OCI-LY3 (cell line): ENCODE data around the gene GOLPH3.
"Not testable (repeated sequence)": the region's sequence is repeated elsewhere in the genome, so short reads cannot be mapped to it uniquely, and the experiment has no call there.

Experiments used
- EZH2phosphoT487 ChIP-seq: fragments of 200-600 bp; shearing (Covaris generic); IDR thresholded peaks from 2 replicates; pipeline ENCODE4 v1.6.1; 2018; ENCODE audit warnings: antibody characterized with exemption, mixed run types, low read depth
- TF ChIP-seq, protein P1 (sequence below): fragments of 200-600, 300-600 bp; sonication (generic); IDR thresholded peaks from 2 replicates; pipeline ENCODE4 v1.5.1; 2014; ENCODE audit warnings: antibody characterized with exemption, low read length, low read depth

DNA sequence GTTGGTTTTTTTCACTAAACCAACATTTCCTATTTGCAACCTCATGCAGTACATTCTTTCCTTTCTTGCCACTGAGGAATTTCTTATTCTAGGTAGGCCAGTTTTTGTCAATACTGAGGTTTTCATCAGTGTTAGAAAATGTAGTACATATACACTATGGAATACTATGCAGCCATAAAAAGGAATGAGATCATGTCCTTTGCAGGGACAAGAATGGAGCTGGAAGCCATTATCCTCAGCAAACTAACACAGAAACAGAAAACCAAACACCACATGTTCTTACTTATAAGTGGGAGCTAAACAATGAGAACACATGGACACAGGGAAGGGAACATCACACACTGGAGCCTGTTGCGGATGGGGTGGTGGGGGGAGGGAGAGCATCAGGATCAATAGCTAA lies 93.6 kb downstream of the GOLPH3 start:
- TF ChIP-seq, protein P1, sequence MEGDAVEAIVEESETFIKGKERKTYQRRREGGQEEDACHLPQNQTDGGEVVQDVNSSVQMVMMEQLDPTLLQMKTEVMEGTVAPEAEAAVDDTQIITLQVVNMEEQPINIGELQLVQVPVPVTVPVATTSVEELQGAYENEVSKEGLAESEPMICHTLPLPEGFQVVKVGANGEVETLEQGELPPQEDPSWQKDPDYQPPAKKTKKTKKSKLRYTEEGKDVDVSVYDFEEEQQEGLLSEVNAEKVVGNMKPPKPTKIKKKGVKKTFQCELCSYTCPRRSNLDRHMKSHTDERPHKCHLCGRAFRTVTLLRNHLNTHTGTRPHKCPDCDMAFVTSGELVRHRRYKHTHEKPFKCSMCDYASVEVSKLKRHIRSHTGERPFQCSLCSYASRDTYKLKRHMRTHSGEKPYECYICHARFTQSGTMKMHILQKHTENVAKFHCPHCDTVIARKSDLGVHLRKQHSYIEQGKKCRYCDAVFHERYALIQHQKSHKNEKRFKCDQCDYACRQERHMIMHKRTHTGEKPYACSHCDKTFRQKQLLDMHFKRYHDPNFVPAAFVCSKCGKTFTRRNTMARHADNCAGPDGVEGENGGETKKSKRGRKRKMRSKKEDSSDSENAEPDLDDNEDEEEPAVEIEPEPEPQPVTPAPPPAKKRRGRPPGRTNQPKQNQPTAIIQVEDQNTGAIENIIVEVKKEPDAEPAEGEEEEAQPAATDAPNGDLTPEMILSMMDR, result not testable (repeated sequence)
- TF ChIP-seq EZH2phosphoT487, result not testable (repeated sequence)
